ENCODE measurements around the gene B4GALT2. TPM values are rescaled to one million over a fixed set of nuclear protein-coding genes. Genes with fewer than 3 reads are reported as not detected.

Gene B4GALT2
- total RNA-seq, 2 experiments from 2014 or later, result 13.0 to 15.5 TPM

- no peak overlapping the region for H3K27ac Mint-ChIP-seq
- no peaks in the 10 kb centered on the region for H3K27me3 Mint-ChIP-seq
- no peaks in the 10 kb centered on the region for H3K36me3 Mint-ChIP-seq (ENCODE audit: low read depth)
- no peak for DNase-seq
- POLR2A ChIA-PET, result no interaction called here
- CTCF ChIA-PET, result interaction anchor here (0.6 to 2.9 kb wide), 7 partner anchors 10 to 59 kb away, joined by 3 to 12 read pairs (median 5); partner anchors contain the start of gene ATP6V0B
- H3K4me1 Mint-ChIP-seq, result peaks cover 29% of the 10 kb centered on the region
- H3K4me3 Mint-ChIP-seq, result no peak overlapping the region
- H3K9me3 Mint-ChIP-seq, result no peaks in the 10 kb centered on the region
Observed at GRCh38 chr1:43994071-43994470, 15.1 kb downstream of the B4GALT2 start.

GRCh38 chr1:43994794-43995790 is 16.1 kb downstream of the B4GALT2 start:
- no peak for DNase-seq
- Mint-ChIP-seq H3K4me1 (peaks cover 29% of the 10 kb centered on the region), H3K9me3 (no peaks in the 10 kb centered on the region), H3K36me3 (ENCODE audit: low read depth) (no peaks in the 10 kb centered on the region), H3K27ac (no peak overlapping the region), H3K27me3 (no peaks in the 10 kb centered on the region), H3K4me3 (no peak overlapping the region)
- POLR2A ChIA-PET, result no interaction called here
- CTCF ChIA-PET, result interaction anchor here (0.6 to 1.3 kb wide), 3 partner anchors 9 to 53 kb away, joined by 3 to 5 read pairs (median 4); no protein-coding TSS in a partner anchor

GRCh38 chr1:43995984-43996732 is 17.1 kb downstream of the B4GALT2 start:
- no peak for DNase-seq
- Mint-ChIP-seq H3K27me3 (no peaks in the 10 kb centered on the region), H3K9me3 (no peaks in the 10 kb centered on the region), H3K36me3 (ENCODE audit: low read depth) (no peaks in the 10 kb centered on the region), H3K27ac (no peak overlapping the region), H3K4me1 (peaks cover 26% of the 10 kb centered on the region), H3K4me3 (no peak overlapping the region)
- ChIA-PET CTCF (interaction anchor here (1.3 kb wide), 1 partner anchor 52 kb away, joined by 4 read pairs; no protein-coding TSS in a partner anchor), POLR2A (no interaction called here)

GRCh38 chr1:43996733-43997115 is 17.7 kb downstream of the B4GALT2 start:
- H3K36me3 Mint-ChIP-seq (ENCODE audit: low read depth), result no peaks in the 10 kb centered on the region
- H3K4me1 Mint-ChIP-seq, result peaks cover 20% of the 10 kb centered on the region
- DNase-seq, result no peak
- ChIA-PET POLR2A (no interaction called here), CTCF (no interaction called here)
- H3K27me3 Mint-ChIP-seq, result no peaks in the 10 kb centered on the region
- no peaks in the 10 kb centered on the region for H3K9me3 Mint-ChIP-seq
- H3K27ac Mint-ChIP-seq, result no peak overlapping the region
- H3K4me3 Mint-ChIP-seq, result no peak overlapping the region

GRCh38 chr1:43997295-43997999 is 18.4 kb downstream of the B4GALT2 start:
- POLR2A ChIA-PET, result no interaction called here
- CTCF ChIA-PET, result no interaction called here
- H3K9me3 Mint-ChIP-seq, result no peaks in the 10 kb centered on the region

GRCh38 chr1:43998000-43998378 is 19.0 kb downstream of the B4GALT2 start:
- CTCF ChIA-PET, result interaction anchor here (0.6 kb wide), 1 partner anchor 11 kb away, joined by 3 read pairs; no protein-coding TSS in a partner anchor

More at GRCh38 chr1:43997295-43997999, 18.4 kb downstream of the B4GALT2 start:
- H3K36me3 Mint-ChIP-seq (ENCODE audit: low read depth), result no peaks in the 10 kb centered on the region
- DNase-seq, result no peak
- no peaks in the 10 kb centered on the region for H3K27me3 Mint-ChIP-seq
- H3K4me1 Mint-ChIP-seq, result peaks cover 14% of the 10 kb centered on the region
- no peak overlapping the region for H3K27ac Mint-ChIP-seq
- H3K4me3 Mint-ChIP-seq, result no peak overlapping the region

GRCh38 chr1:43999455-43999854 is 20.4 kb downstream of the B4GALT2 start:
- no peak for DNase-seq
- no peaks in the 10 kb centered on the region for H3K27me3 Mint-ChIP-seq
- ChIA-PET CTCF (interaction anchor here (1.1 kb wide), 1 partner anchor 37 kb away, joined by 3 read pairs; no protein-coding TSS in a partner anchor), POLR2A (no interaction called here)
- H3K27ac Mint-ChIP-seq, result no peak overlapping the region
- peaks cover 7% of the 10 kb centered on the region for H3K4me1 Mint-ChIP-seq
- H3K36me3 Mint-ChIP-seq (ENCODE audit: low read depth), result no peaks in the 10 kb centered on the region
- no peak overlapping the region for H3K4me3 Mint-ChIP-seq
- no peaks in the 10 kb centered on the region for H3K9me3 Mint-ChIP-seq

More at GRCh38 chr1:43998000-43998378, 19.0 kb downstream of the B4GALT2 start:
- H3K4me1 Mint-ChIP-seq, result peaks cover 10% of the 10 kb centered on the region
- H3K27me3 Mint-ChIP-seq, result no peaks in the 10 kb centered on the region
- POLR2A ChIA-PET, result no interaction called here
- no peak for DNase-seq
- H3K4me3 Mint-ChIP-seq, result no peak overlapping the region
- no peaks in the 10 kb centered on the region for H3K36me3 Mint-ChIP-seq (ENCODE audit: low read depth)
- no peak overlapping the region for H3K27ac Mint-ChIP-seq
- H3K9me3 Mint-ChIP-seq, result no peaks in the 10 kb centered on the region

GRCh38 chr1:44000122-44000665 is 21.2 kb downstream of the B4GALT2 start:
- no peak overlapping the region for H3K4me3 Mint-ChIP-seq
- H3K36me3 Mint-ChIP-seq (ENCODE audit: low read depth), result no peaks in the 10 kb centered on the region
- H3K4me1 Mint-ChIP-seq, result peaks cover 5% of the 10 kb centered on the region
- H3K27me3 Mint-ChIP-seq, result no peaks in the 10 kb centered on the region
- no peak overlapping the region for H3K27ac Mint-ChIP-seq
- DNase-seq, result no peak
- H3K9me3 Mint-ChIP-seq, result no peaks in the 10 kb centered on the region
- ChIA-PET CTCF (no interaction called here), POLR2A (no interaction called here)

GRCh38 chr1:44002165-44002564 is 23.2 kb downstream of the B4GALT2 start:
- Mint-ChIP-seq H3K9me3 (no peaks in the 10 kb centered on the region), H3K36me3 (ENCODE audit: low read depth) (no peaks in the 10 kb centered on the region), H3K27me3 (no peaks in the 10 kb centered on the region), H3K27ac (no peak overlapping the region), H3K4me3 (no peak overlapping the region), H3K4me1 (peaks cover 5% of the 10 kb centered on the region)
- ChIA-PET CTCF (interaction anchor here (1.1 to 1.5 kb wide), 2 partner anchors 35 to 45 kb away, joined by 4 to 7 read pairs; no protein-coding TSS in a partner anchor), POLR2A (no interaction called here)
- DNase-seq, result no peak

GRCh38 chr1:44002606-44003157 is 23.7 kb downstream of the B4GALT2 start:
- no peaks in the 10 kb centered on the region for H3K9me3 Mint-ChIP-seq
- peaks cover 5% of the 10 kb centered on the region for H3K4me1 Mint-ChIP-seq
- no peaks in the 10 kb centered on the region for H3K27me3 Mint-ChIP-seq
- ChIA-PET POLR2A (no interaction called here), CTCF (interaction anchor here (1.1 to 1.5 kb wide), 3 partner anchors 33 to 45 kb away, joined by 4 to 7 read pairs (median 4); no protein-coding TSS in a partner anchor)
- H3K4me3 Mint-ChIP-seq, result no peak overlapping the region
- no peak overlapping the region for H3K27ac Mint-ChIP-seq
- no peak for DNase-seq
- no peaks in the 10 kb centered on the region for H3K36me3 Mint-ChIP-seq (ENCODE audit: low read depth)

- no peaks in the 10 kb centered on the region for H3K27me3 Mint-ChIP-seq
- H3K4me1 Mint-ChIP-seq, result no peaks in the 10 kb centered on the region
- H3K9me3 Mint-ChIP-seq, result no peaks in the 10 kb centered on the region
- no peak overlapping the region for H3K4me3 Mint-ChIP-seq
- no peaks in the 10 kb centered on the region for H3K36me3 Mint-ChIP-seq (ENCODE audit: low read depth)
- POLR2A ChIA-PET, result no interaction called here
- no peak for DNase-seq
- no peak overlapping the region for H3K27ac Mint-ChIP-seq
- CTCF ChIA-PET, result interaction anchor here (0.8 to 4.5 kb wide), 2 partner anchors 15 to 40 kb away, joined by 7 to 61 read pairs; no protein-coding TSS in a partner anchor
Observed at GRCh38 chr1:44008259-44008658, 29.2 kb downstream of the B4GALT2 start.

- no peak for DNase-seq
- Mint-ChIP-seq H3K27me3 (no peaks in the 10 kb centered on the region), H3K27ac (no peak overlapping the region), H3K4me1 (no peaks in the 10 kb centered on the region), H3K4me3 (no peak overlapping the region), H3K9me3 (no peaks in the 10 kb centered on the region), H3K36me3 (ENCODE audit: low read depth) (no peaks in the 10 kb centered on the region)
- CTCF ChIA-PET, result interaction anchor here (0.8 kb wide), 1 partner anchor 26 kb away, joined by 7 read pairs; no protein-coding TSS in a partner anchor
- POLR2A ChIA-PET, result no interaction called here
Observed at GRCh38 chr1:44010935-44011471, 32.0 kb downstream of the B4GALT2 start.

All from activated CD4-positive, alpha-beta memory T cell treated with anti-CD3 and anti-CD28 coated beads, Interleukin-2, amount 10 ng/mL, durations not matched to agents 7 days and 5 days (primary cell).